Ishikawa (cell line): ENCODE measurements around the gene DHFR2.

ENCODE experiments used
- CEBPB ChIP-seq: IDR thresholded peaks from 2 replicates; pipeline ENCODE4 v1.6.1; 2012
- EGR1 ChIP-seq: IDR thresholded peaks from 2 replicates; pipeline ENCODE4 v1.6.1; 2012
- EP300 ChIP-seq: IDR thresholded peaks from 2 replicates; pipeline ENCODE4 v1.6.1; 2012; ENCODE audit warnings: borderline replicate concordance
- FOXM1 ChIP-seq: IDR thresholded peaks from 2 replicates; pipeline ENCODE4 v1.6.1; 2012; ENCODE audit warnings: low read depth, borderline replicate concordance
- RAD21 ChIP-seq: IDR thresholded peaks from 2 replicates; pipeline ENCODE4 v1.6.1; 2012; ENCODE audit warnings: low read depth
- TAF1 ChIP-seq: IDR thresholded peaks from 2 replicates; pipeline ENCODE4 v1.6.1; 2012; ENCODE audit warnings: low read depth, mild to moderate bottlenecking
- TCF12 ChIP-seq: IDR thresholded peaks from 2 replicates; pipeline ENCODE4 v1.6.1; 2012; ENCODE audit warnings: low read depth
- TEAD4 ChIP-seq: IDR thresholded peaks from 2 replicates; pipeline ENCODE4 v1.6.1; 2012
- YY1 ChIP-seq: IDR thresholded peaks from 2 replicates; pipeline ENCODE4 v1.6.1; 2012; ENCODE audit warnings: low read depth
- ZBTB7A ChIP-seq: IDR thresholded peaks from 2 replicates; pipeline ENCODE4 v1.6.1; 2012; ENCODE audit warnings: low read depth
- TF ChIP-seq, protein P1 (sequence below): IDR thresholded peaks from 2 replicates; pipeline ENCODE4 v1.6.1; 2012
- TF ChIP-seq, protein P2 (sequence below): IDR thresholded peaks from 2 replicates; pipeline ENCODE4 v1.6.1; 2012; ENCODE audit warnings: low read depth, mild to moderate bottlenecking
- TF ChIP-seq, protein P3 (sequence below): IDR thresholded peaks from 2 replicates; pipeline ENCODE4 v1.6.1; 2012

DNA sequence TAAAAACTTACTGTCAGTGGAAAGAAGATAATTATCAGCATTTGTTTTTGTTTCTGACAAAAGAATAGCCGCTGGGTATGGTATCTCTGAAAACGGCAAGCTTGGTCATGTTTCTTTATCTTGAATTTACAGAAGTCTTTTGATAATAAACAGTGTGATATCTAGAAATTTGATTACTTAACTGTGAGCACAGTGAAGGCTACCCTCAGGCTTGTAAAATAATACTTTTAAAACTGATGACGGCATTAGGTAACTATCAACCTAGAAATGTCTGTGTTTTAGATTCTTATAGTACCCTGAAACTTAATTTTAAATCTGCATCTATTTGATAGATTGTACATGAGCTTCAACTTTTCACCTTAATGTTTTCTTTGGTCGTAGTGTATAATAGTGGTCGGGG lies 43.6 kb upstream of the DHFR2 start:
- TF ChIP-seq, protein P1, sequence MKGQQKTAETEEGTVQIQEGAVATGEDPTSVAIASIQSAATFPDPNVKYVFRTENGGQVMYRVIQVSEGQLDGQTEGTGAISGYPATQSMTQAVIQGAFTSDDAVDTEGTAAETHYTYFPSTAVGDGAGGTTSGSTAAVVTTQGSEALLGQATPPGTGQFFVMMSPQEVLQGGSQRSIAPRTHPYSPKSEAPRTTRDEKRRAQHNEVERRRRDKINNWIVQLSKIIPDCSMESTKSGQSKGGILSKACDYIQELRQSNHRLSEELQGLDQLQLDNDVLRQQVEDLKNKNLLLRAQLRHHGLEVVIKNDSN: no peak
- no peak for TF ChIP-seq ZBTB7A
- TF ChIP-seq YY1: no peak
- no peak for TF ChIP-seq RAD21
- TF ChIP-seq FOXM1: no peak
- TF ChIP-seq CEBPB: no peak
- TF ChIP-seq TCF12: no peak
- TF ChIP-seq TEAD4: no peak
- no peak for TF ChIP-seq EP300
- TF ChIP-seq, protein P2, sequence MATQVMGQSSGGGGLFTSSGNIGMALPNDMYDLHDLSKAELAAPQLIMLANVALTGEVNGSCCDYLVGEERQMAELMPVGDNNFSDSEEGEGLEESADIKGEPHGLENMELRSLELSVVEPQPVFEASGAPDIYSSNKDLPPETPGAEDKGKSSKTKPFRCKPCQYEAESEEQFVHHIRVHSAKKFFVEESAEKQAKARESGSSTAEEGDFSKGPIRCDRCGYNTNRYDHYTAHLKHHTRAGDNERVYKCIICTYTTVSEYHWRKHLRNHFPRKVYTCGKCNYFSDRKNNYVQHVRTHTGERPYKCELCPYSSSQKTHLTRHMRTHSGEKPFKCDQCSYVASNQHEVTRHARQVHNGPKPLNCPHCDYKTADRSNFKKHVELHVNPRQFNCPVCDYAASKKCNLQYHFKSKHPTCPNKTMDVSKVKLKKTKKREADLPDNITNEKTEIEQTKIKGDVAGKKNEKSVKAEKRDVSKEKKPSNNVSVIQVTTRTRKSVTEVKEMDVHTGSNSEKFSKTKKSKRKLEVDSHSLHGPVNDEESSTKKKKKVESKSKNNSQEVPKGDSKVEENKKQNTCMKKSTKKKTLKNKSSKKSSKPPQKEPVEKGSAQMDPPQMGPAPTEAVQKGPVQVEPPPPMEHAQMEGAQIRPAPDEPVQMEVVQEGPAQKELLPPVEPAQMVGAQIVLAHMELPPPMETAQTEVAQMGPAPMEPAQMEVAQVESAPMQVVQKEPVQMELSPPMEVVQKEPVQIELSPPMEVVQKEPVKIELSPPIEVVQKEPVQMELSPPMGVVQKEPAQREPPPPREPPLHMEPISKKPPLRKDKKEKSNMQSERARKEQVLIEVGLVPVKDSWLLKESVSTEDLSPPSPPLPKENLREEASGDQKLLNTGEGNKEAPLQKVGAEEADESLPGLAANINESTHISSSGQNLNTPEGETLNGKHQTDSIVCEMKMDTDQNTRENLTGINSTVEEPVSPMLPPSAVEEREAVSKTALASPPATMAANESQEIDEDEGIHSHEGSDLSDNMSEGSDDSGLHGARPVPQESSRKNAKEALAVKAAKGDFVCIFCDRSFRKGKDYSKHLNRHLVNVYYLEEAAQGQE: no peak
- TF ChIP-seq, protein P3, sequence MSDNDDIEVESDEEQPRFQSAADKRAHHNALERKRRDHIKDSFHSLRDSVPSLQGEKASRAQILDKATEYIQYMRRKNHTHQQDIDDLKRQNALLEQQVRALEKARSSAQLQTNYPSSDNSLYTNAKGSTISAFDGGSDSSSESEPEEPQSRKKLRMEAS: no peak
- no peak for TF ChIP-seq EGR1
- TF ChIP-seq TAF1: no peak
